Iris pigment epithelial cell (primary cell): Measurements from ENCODE around the gene SPP1.

Experiments
- DNase-seq: peaks from one replicate; pipeline ENCODE4 v3.0.0-alpha.2; 2011; ENCODE audit warnings: low read depth

The SPP1 gene

GRCh38 chr4:87953826-87954225 lies 21.7 kb upstream of the SPP1 start:
- DNase-seq = peak; percentile 40

GRCh38 chr4:87956501-87956900 lies 19.0 kb upstream of the SPP1 start:
- DNase-seq = no peak

GRCh38 chr4:87957061-87957460 lies 18.5 kb upstream of the SPP1 start:
- DNase-seq = no peak

GRCh38 chr4:87961993-87962392 lies 13.5 kb upstream of the SPP1 start:
- peak; percentile 77 for DNase-seq

- no peak for DNase-seq
Measured at GRCh38 chr4:87962398-87963146, 12.9 kb upstream of the SPP1 start.

- DNase-seq = no peak
Measured at GRCh38 chr4:87965501-87965975, 10.0 kb upstream of the SPP1 start.

GRCh38 chr4:87966095-87966496 lies 9.4 kb upstream of the SPP1 start:
- no peak for DNase-seq

GRCh38 chr4:87967193-87967592 lies 8.3 kb upstream of the SPP1 start:
- no peak for DNase-seq

- no peak for DNase-seq
Measured at GRCh38 chr4:87970121-87970520, 5.4 kb upstream of the SPP1 start.

GRCh38 chr4:87971866-87972265 lies 3.6 kb upstream of the SPP1 start:
- no peak for DNase-seq

- DNase-seq = peak; percentile 64
Measured at GRCh38 chr4:87973283-87974169, 2.0 kb upstream of the SPP1 start.

GRCh38 chr4:87974856-87975462 lies 555 bp upstream of the SPP1 start:
- DNase-seq = no peak

- no peak for DNase-seq
Measured at GRCh38 chr4:87977521-87978278, 2.2 kb downstream of the SPP1 start.

GRCh38 chr4:87978681-87979080 lies 3.2 kb downstream of the SPP1 start:
- DNase-seq = peak; percentile 60

- DNase-seq = no peak
Measured at GRCh38 chr4:87979810-87980209, 4.3 kb downstream of the SPP1 start.

GRCh38 chr4:87981486-87981885 lies 6.0 kb downstream of the SPP1 start:
- DNase-seq = no peak

GRCh38 chr4:87982036-87982435 lies 6.5 kb downstream of the SPP1 start:
- DNase-seq = no peak

GRCh38 chr4:87982446-87983010 lies 7.0 kb downstream of the SPP1 start:
- DNase-seq = peak; percentile 16

GRCh38 chr4:87983996-87984395 lies 8.5 kb downstream of the SPP1 start:
- DNase-seq = no peak

- peak; percentile 46 for DNase-seq
Measured at GRCh38 chr4:87985097-87985886, 9.8 kb downstream of the SPP1 start.

GRCh38 chr4:87985887-87986200 lies 10.3 kb downstream of the SPP1 start:
- no peak for DNase-seq
